Body of pancreas (tissue), 4 donors: ENCODE data around the gene DGKI. TPM values are rescaled to one million over a fixed set of nuclear protein-coding genes. Genes with fewer than 3 reads are reported as not detected.

Source experiments
- ATAC-seq: fragments of 150-250 bp; one replicate; pipeline ENCODE4 v1.9.1; 2016
- DNase-seq, 4 donors: peaks; one replicate each; pipeline ENCODE4 v3.0.0-alpha.2; 2019
- H3K27ac ChIP-seq, 4 donors: fragments of 200-600 bp; sonication (generic); 1 replicate in 3 of 4; 2 replicates in 1 of 4; pipeline versions ENCODE4 v1.5.1 to v1.6.1; 2016 to 2019; ENCODE audit warnings: mild to moderate bottlenecking in 1 of 4, mixed read lengths in 1 of 4, moderate library complexity in 1 of 4
- H3K27me3 ChIP-seq, 2 donors: fragments of 200-600 bp; sonication (generic); one replicate each; pipeline ENCODE4 v1.6.0; 2016; ENCODE audit warnings: mild to moderate bottlenecking in 1 of 2
- H3K36me3 ChIP-seq, 2 donors: fragments of 200-600 bp; sonication (generic); replicated peaks in 1 of 2; 2 replicates each; pipeline ENCODE4 v1.5.1; 2016; ENCODE audit warnings: low read depth in 2 of 2; ENCODE audit not compliant: insufficient read depth in 1 of 2
- H3K4me1 ChIP-seq: fragments of 200-600 bp; sonication (generic); one replicate; pipeline ENCODE4 v1.6.0; 2016
- H3K4me3 ChIP-seq, 2 donors: fragments of 200-600 bp; sonication (generic); 1 replicate in 1 of 2; 2 replicates in 1 of 2; pipeline ENCODE4 v1.5.1; 2016 to 2019
- H3K9me3 ChIP-seq, 3 donors: fragments of 200-600 bp; sonication (generic); 1 replicate in 2 of 3; 2 replicates in 1 of 3; pipeline ENCODE4 v1.5.1; 2016
- CTCF ChIP-seq, 7 experiments: fragments of 450-650 bp in 4 of 7; fragments of 200-600 bp in 3 of 7; sonication (generic) in 3 of 7; IDR thresholded peaks; one replicate each; pipeline ENCODE4 v1.5.1; 2016 to 2019; ENCODE audit warnings: antibody characterized with exemption in 7 of 7
- POLR2A ChIP-seq, 3 donors: fragments of 450-650 bp; IDR thresholded peaks; one replicate each; pipeline ENCODE4 v1.6.1; 2016; ENCODE audit warnings: antibody characterized with exemption in 3 of 3, mild to moderate bottlenecking in 2 of 3
- WGBS, 2 donors: methylation state at CpG; one replicate each; pipeline ENCODE4 v1.1.5; 2017; 5-methylcytosine and 5-hydroxymethylcytosine counted together
- intact Hi-C: fragments of 100-400 bp; cut with DNase I; formaldehyde crosslinking; loops from one replicate; pipeline ENCODE4 v1.15.1; 2023
- total RNA-seq, 2 donors: library from RNA; depleted of rRNA; stranded (reverse); fragments of >200 nt; gene quantifications; one replicate each; pipeline ENCODE4 v1.1.0, GENCODE V29; 2016

Gene DGKI
- total RNA-seq, 2 donors from 2014 or later: 2.6 TPM; not detected in 1

- peaks cover 0 to 7% (median 0%) of the 10 kb centered on the region in 3 donors for H3K9me3 ChIP-seq
- no peak overlapping the region for H3K27ac ChIP-seq
- 28 to 35% methylated on average over 1 of the region's 1 CpG for WGBS, 2 donors
- intact Hi-C loops: no loop called here
- no peak overlapping the region for H3K4me3 ChIP-seq
- no peak for DNase-seq
- no peak for ATAC-seq
- no peaks in the 10 kb centered on the region for H3K36me3 ChIP-seq
- TF ChIP-seq POLR2A (IDR thresholded peaks at IDR 0.05) (no peak), CTCF (IDR thresholded peaks at IDR 0.05) (no peak)
- no peaks in the 10 kb centered on the region for H3K4me1 ChIP-seq
- H3K27me3 ChIP-seq: no peaks in the 10 kb centered on the region
These were observed 486.6 kb downstream of the DGKI start for GRCh38 chr7:137360087-137360679.

- Histone ChIP-seq H3K27me3 (no peaks in the 10 kb centered on the region), H3K27ac (no peak overlapping the region), H3K4me1 (no peaks in the 10 kb centered on the region), H3K4me3 (no peak overlapping the region), H3K9me3 (peaks cover 0 to 7% (median 0%) of the 10 kb centered on the region in 3 donors), H3K36me3 (no peaks in the 10 kb centered on the region)
- intact Hi-C loops: no loop called here
- ATAC-seq: no peak
- TF ChIP-seq CTCF (IDR thresholded peaks at IDR 0.05): no peak
- no peak for TF ChIP-seq POLR2A (IDR thresholded peaks at IDR 0.05)
- no peak for DNase-seq
These were observed 491.8 kb downstream of the DGKI start for GRCh38 chr7:137354961-137355360.

- TF ChIP-seq POLR2A (IDR thresholded peaks at IDR 0.05) (no peak), CTCF (IDR thresholded peaks at IDR 0.05) (no peak)
- Histone ChIP-seq H3K4me1 (no peaks in the 10 kb centered on the region), H3K27me3 (no peaks in the 10 kb centered on the region), H3K36me3 (no peaks in the 10 kb centered on the region), H3K4me3 (no peak overlapping the region), H3K9me3 (peaks cover 0 to 6% (median 0%) of the 10 kb centered on the region in 3 donors), H3K27ac (no peak overlapping the region)
- ATAC-seq: no peak
- intact Hi-C loops: no loop called here
- 54 to 55% methylated on average over 5 of the region's 5 CpGs for WGBS, 2 donors
- DNase-seq: peak; percentile 8 to 28 (median 14)
These were observed 492.4 kb downstream of the DGKI start for GRCh38 chr7:137354396-137354795.

GRCh38 chr7:137351941-137352340 lies 494.8 kb downstream of the DGKI start:
- no peaks in the 10 kb centered on the region for H3K9me3 ChIP-seq
- H3K4me1 ChIP-seq: no peaks in the 10 kb centered on the region
- H3K27me3 ChIP-seq: no peaks in the 10 kb centered on the region
- TF ChIP-seq CTCF (IDR thresholded peaks at IDR 0.05) (no peak), POLR2A (IDR thresholded peaks at IDR 0.05) (no peak)
- DNase-seq (no peak), ATAC-seq (no peak)
- 47 to 54% methylated on average over 2 of the region's 2 CpGs for WGBS, 2 donors
- H3K36me3 ChIP-seq: no peaks in the 10 kb centered on the region
- intact Hi-C loops: no loop called here
- H3K4me3 ChIP-seq: no peak overlapping the region
- no peak overlapping the region for H3K27ac ChIP-seq

- Histone ChIP-seq H3K4me1 (peaks cover 11% of the 10 kb centered on the region), H3K9me3 (no peaks in the 10 kb centered on the region), H3K36me3 (no peaks in the 10 kb centered on the region), H3K4me3 (no peak overlapping the region), H3K27ac (no peak overlapping the region), H3K27me3 (no peaks in the 10 kb centered on the region)
- WGBS, 2 donors: 61 to 70% methylated on average over 6 of the region's 6 CpGs
- DNase-seq (no peak), ATAC-seq (no peak)
- intact Hi-C loops: no loop called here
- TF ChIP-seq POLR2A (IDR thresholded peaks at IDR 0.05) (no peak), CTCF (IDR thresholded peaks at IDR 0.05) (no peak)
These were observed 500.9 kb downstream of the DGKI start for GRCh38 chr7:137345799-137346449.
